Activated CD4-positive, alpha-beta T cell treated with anti-CD3 and anti-CD28 coated beads for 36 hours (primary cell): ENCODE measurements around the gene TRIM49D1. TPM values are rescaled to one million over a fixed set of nuclear protein-coding genes. Genes with fewer than 3 reads are reported as not detected.
A peak's percentile ranks its signal among the peaks of the same experiment; 100 is the strongest.
"Not testable (repeated sequence)": the region's sequence is repeated elsewhere in the genome, so short reads cannot be mapped to it uniquely, and the experiment has no call there.

Experiments
- ATAC-seq: fragments of 200-7000 bp; cut with Tn5 transposase; one replicate; pipeline ENCODE4 v1.10.0; 2021; ENCODE audit warnings: mild to moderate bottlenecking, moderate library complexity
- CTCF ChIA-PET: fragments of 350-600 bp; sonication (Branson Sonifier 250); formaldehyde crosslinking; loops from one replicate; lab custom pipeline; 2021; ENCODE audit warnings: antibody characterized with exemption; lab: Charles Lee
- POLR2A ChIA-PET: fragments of 350-600 bp; sonication (Branson Sonifier 250); formaldehyde crosslinking; loops from one replicate; lab custom pipeline; 2021; ENCODE audit warnings: antibody characterized with exemption, inconsistent platforms; lab: Charles Lee
- DNase-seq: peaks from one replicate; pipeline ENCODE4 v3.0.0-alpha.2; 2020
- H3K27ac Mint-ChIP-seq: one replicate; pipeline ENCODE4 v1.8.0; 2021; ENCODE audit warnings: mixed read lengths
- H3K27me3 Mint-ChIP-seq: one replicate; pipeline ENCODE4 v1.8.0; 2021; ENCODE audit warnings: mixed read lengths
- H3K36me3 Mint-ChIP-seq: one replicate; pipeline ENCODE4 v1.8.0; 2021; ENCODE audit warnings: low read depth, mixed read lengths
- H3K4me1 Mint-ChIP-seq: one replicate; pipeline ENCODE4 v1.8.0; 2021; ENCODE audit warnings: mixed read lengths
- H3K4me3 Mint-ChIP-seq: one replicate; pipeline ENCODE4 v1.8.0; 2021; ENCODE audit warnings: mild to moderate bottlenecking, moderate library complexity, mixed read lengths
- H3K9me3 Mint-ChIP-seq: one replicate; pipeline ENCODE4 v1.8.0; 2021; ENCODE audit warnings: low read depth, mixed read lengths
- intact Hi-C, 2 experiments: fragments of 100-400 bp; cut with DNase I in 1 of 2; cut with micrococcal nuclease in 1 of 2; formaldehyde crosslinking; loops; one replicate each; pipeline versions ENCODE4 v1.14.2 to v1.15.1; 2022 to 2024; cut with DNase I, micrococcal nuclease
- total RNA-seq, 2 experiments: library from RNA; stranded (reverse); gene quantifications; one replicate each; pipeline ENCODE4 v1.2.3, GENCODE V29; 2021

Gene TRIM49D1
- not detected for total RNA-seq

- no peak within 1 kb of the TSS for H3K27ac Mint-ChIP-seq
- H3K36me3 Mint-ChIP-seq, result no peaks in the 10 kb centered on the region
Observed at GRCh38 chr11:89922195-89922660, at the start of gene TRIM49D1. TSS of gene TRIM49D1 (minus strand) at chr11:89922245. CDS start at chr11:89917710, 4,535 bp downstream.

GRCh38 chr11:89965737-89966136 lies 43.7 kb upstream of the TRIM49D1 start, which contains the start of gene TRIM64:
TSS of gene TRIM64 (plus strand) at chr11:89966037. CDS start at chr11:89968504, 2,467 bp downstream.
- H3K4me3 Mint-ChIP-seq, ATAC-seq, H3K27me3 Mint-ChIP-seq, POLR2A ChIA-PET, H3K4me1 Mint-ChIP-seq, H3K27ac Mint-ChIP-seq, H3K9me3 Mint-ChIP-seq, DNase-seq, CTCF ChIA-PET, intact Hi-C loops, H3K36me3 Mint-ChIP-seq: not testable (repeated sequence)

More at GRCh38 chr11:89922195-89922660, at the start of gene TRIM49D1:
- CTCF ChIA-PET, result interaction anchor here (0.6 kb wide), 1 partner anchor 741 kb away, joined by 3 read pairs; no protein-coding TSS in a partner anchor
- H3K4me3 Mint-ChIP-seq, result no peak within 1 kb of the TSS
- ATAC-seq (no peak), DNase-seq (no peak)
- POLR2A ChIA-PET, result no interaction called here
- intact Hi-C loops, result no loop called here
- no peaks in the 10 kb centered on the region for H3K27me3 Mint-ChIP-seq
- H3K4me1 Mint-ChIP-seq, result no peaks in the 10 kb centered on the region
- no peaks in the 10 kb centered on the region for H3K9me3 Mint-ChIP-seq

- POLR2A ChIA-PET, H3K4me3 Mint-ChIP-seq, CTCF ChIA-PET, intact Hi-C loops, H3K36me3 Mint-ChIP-seq, H3K9me3 Mint-ChIP-seq, H3K27me3 Mint-ChIP-seq, ATAC-seq, DNase-seq, H3K4me1 Mint-ChIP-seq, H3K27ac Mint-ChIP-seq: not testable (repeated sequence)
Observed at GRCh38 chr11:89960833-89961232, 38.8 kb upstream of the TRIM49D1 start.

GRCh38 chr11:89923764-89924163 lies 1.7 kb upstream of the TRIM49D1 start, which contains the start of gene TRIM49D2:
TSS of gene TRIM49D2 (plus strand) at chr11:89924064. CDS start at chr11:89926762, 2,698 bp downstream.
- POLR2A ChIA-PET, H3K36me3 Mint-ChIP-seq, H3K4me3 Mint-ChIP-seq, H3K27ac Mint-ChIP-seq, H3K27me3 Mint-ChIP-seq, H3K4me1 Mint-ChIP-seq, ATAC-seq, H3K9me3 Mint-ChIP-seq, intact Hi-C loops, CTCF ChIA-PET, DNase-seq: not testable (repeated sequence)

GRCh38 chr11:89900809-89901208 lies 21.2 kb downstream of the TRIM49D1 start:
- intact Hi-C loops, H3K4me3 Mint-ChIP-seq, H3K9me3 Mint-ChIP-seq, ATAC-seq, H3K4me1 Mint-ChIP-seq, CTCF ChIA-PET, H3K27ac Mint-ChIP-seq, POLR2A ChIA-PET, H3K36me3 Mint-ChIP-seq, DNase-seq, H3K27me3 Mint-ChIP-seq: not testable (repeated sequence)

GRCh38 chr11:89893245-89893644 lies 28.8 kb downstream of the TRIM49D1 start:
- H3K4me1 Mint-ChIP-seq, DNase-seq, intact Hi-C loops, H3K27me3 Mint-ChIP-seq, H3K9me3 Mint-ChIP-seq, ATAC-seq, H3K27ac Mint-ChIP-seq, POLR2A ChIA-PET, H3K36me3 Mint-ChIP-seq, H3K4me3 Mint-ChIP-seq, CTCF ChIA-PET: not testable (repeated sequence)

- CTCF ChIA-PET, H3K9me3 Mint-ChIP-seq, intact Hi-C loops, H3K27ac Mint-ChIP-seq, ATAC-seq, POLR2A ChIA-PET, H3K27me3 Mint-ChIP-seq, H3K4me3 Mint-ChIP-seq, H3K4me1 Mint-ChIP-seq, H3K36me3 Mint-ChIP-seq, DNase-seq: not testable (repeated sequence)
Observed at GRCh38 chr11:89877511-89877910, 44.5 kb downstream of the TRIM49D1 start.

GRCh38 chr11:89872588-89872987 lies 49.5 kb downstream of the TRIM49D1 start:
- intact Hi-C loops, H3K4me1 Mint-ChIP-seq, ATAC-seq, CTCF ChIA-PET, POLR2A ChIA-PET, H3K36me3 Mint-ChIP-seq, H3K4me3 Mint-ChIP-seq, H3K9me3 Mint-ChIP-seq, H3K27me3 Mint-ChIP-seq, DNase-seq, H3K27ac Mint-ChIP-seq: not testable (repeated sequence)

GRCh38 chr11:89865223-89865622 lies 56.8 kb downstream of the TRIM49D1 start:
- intact Hi-C loops, result not testable (repeated sequence)

GRCh38 chr11:89863906-89864704 lies 57.9 kb downstream of the TRIM49D1 start:
- H3K27ac Mint-ChIP-seq, H3K36me3 Mint-ChIP-seq, H3K27me3 Mint-ChIP-seq, CTCF ChIA-PET, H3K4me1 Mint-ChIP-seq, POLR2A ChIA-PET, ATAC-seq, H3K4me3 Mint-ChIP-seq, H3K9me3 Mint-ChIP-seq, intact Hi-C loops: not testable (repeated sequence)
- peak; percentile 11 for DNase-seq

More at GRCh38 chr11:89865223-89865622, 56.8 kb downstream of the TRIM49D1 start:
- CTCF ChIA-PET, H3K27ac Mint-ChIP-seq, H3K4me1 Mint-ChIP-seq, H3K4me3 Mint-ChIP-seq, DNase-seq, H3K36me3 Mint-ChIP-seq, H3K27me3 Mint-ChIP-seq, H3K9me3 Mint-ChIP-seq, POLR2A ChIA-PET, ATAC-seq: not testable (repeated sequence)
